ENCODE measurements around the gene GMDS. TPM values are rescaled to one million over a fixed set of nuclear protein-coding genes. Genes with fewer than 3 reads are reported as not detected.

The GMDS gene
- total and polyA plus RNA-seq, 2 donors (not counting 1 experiment from before 2014, with no cell fraction given), result 11.5 to 16.4 TPM

DNA sequence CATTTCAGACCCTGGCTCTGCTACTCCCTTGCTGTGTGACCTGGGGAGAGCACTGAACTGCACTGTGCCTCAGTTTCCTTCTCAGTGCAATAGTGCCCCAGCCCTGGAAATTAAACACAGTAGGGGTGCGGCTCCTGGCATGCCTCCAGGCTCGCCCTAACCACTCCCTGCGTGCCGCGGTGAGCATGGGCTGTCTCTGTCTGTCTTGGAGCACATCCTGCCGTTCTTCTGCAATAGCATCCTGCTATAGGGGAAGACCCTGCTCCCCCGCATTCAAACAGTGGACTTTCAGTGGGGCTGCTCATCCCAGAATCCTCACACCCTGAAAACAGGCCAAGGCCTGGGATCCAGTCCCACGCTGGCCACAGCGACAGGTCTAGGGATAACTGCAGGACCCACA, 506.2 kb downstream of the GMDS start:
- intact Hi-C loops (cut with micrococcal nuclease), result loop anchor here (10.0 kb wide), 1 partner anchor 114 kb away; no protein-coding TSS in a partner anchor
- no peak overlapping the region for H3K27ac ChIP-seq (ENCODE audit: low read length in 2 of 2)
- H3K36me3 ChIP-seq (replicated peaks in 1 of 2; ENCODE audit: control extremely low read depth in 1 of 2, control insufficient read depth in 1 of 2, extremely low read depth in 1 of 2, insufficient read depth in 2 of 2, low read length in 1 of 2), result no peaks in the 10 kb centered on the region
- TF ChIP-seq EZH2 (IDR thresholded peaks at IDR 0.05; ENCODE audit: borderline replicate concordance, insufficient read depth, low read depth, low read length, poor library complexity, severe bottlenecking) (no peak), CTCF (IDR thresholded peaks at IDR 0.05) (no peak)
- H3K4me1 ChIP-seq (ENCODE audit: control insufficient read depth in 2 of 2, insufficient read depth in 2 of 2, low read length in 2 of 2), result peaks cover 22 to 26% of the 10 kb centered on the region in 2 donors
- ATAC-seq (ENCODE audit: low read depth) (peak; percentile 22), DNase-seq (no peak)
- Mint-ChIP-seq H3K4me1 (peaks cover 4% of the 10 kb centered on the region), H3K27me3 (no peaks in the 10 kb centered on the region), H3K4me3 (peak overlapping the region; percentile 20), H3K9me3 (ENCODE audit: insufficient read depth) (no peaks in the 10 kb centered on the region), H3K27ac (no peak overlapping the region)
- no peaks in the 10 kb centered on the region for H3K79me2 ChIP-seq (ENCODE audit: control insufficient read depth, insufficient read depth, low read length)
- WGBS (ENCODE audit: insufficient coverage), result 66% methylated on average over 9 of the region's 9 CpGs
- no peak overlapping the region for H3K4me3 ChIP-seq (ENCODE audit: control extremely low read depth in 1 of 5, extremely low read depth in 1 of 5, insufficient read depth in 1 of 5, low read depth in 2 of 5, low read length in 4 of 5)
- H3K27me3 ChIP-seq (replicated peaks in 1 of 4; ENCODE audit: control extremely low read depth in 1 of 4, control insufficient read depth in 3 of 4, insufficient read depth in 4 of 4, low read length in 3 of 4), result no peaks in the 10 kb centered on the region
- H4K20me1 ChIP-seq (ENCODE audit: control insufficient read depth, insufficient read depth, low read length, poor library complexity, severe bottlenecking), result no peaks in the 10 kb centered on the region
- ChIA-PET CTCF (no interaction called here), POLR2A (no interaction called here)
- H3K9me3 ChIP-seq (ENCODE audit: control extremely low read depth in 1 of 3, control insufficient read depth in 2 of 3, insufficient read depth in 1 of 3, low read length in 2 of 3), result no peaks in the 10 kb centered on the region
- no peak overlapping the region for H3K9ac ChIP-seq (ENCODE audit: low read length)
- H3K4me2 ChIP-seq (replicated peaks; ENCODE audit: low read depth, low read length, poor library complexity, severe bottlenecking), result peak overlapping the region; percentile 59
- H2AFZ ChIP-seq (ENCODE audit: insufficient read depth, low read depth, low read length, poor library complexity, severe bottlenecking), result no peak overlapping the region

- peaks cover 4% of the 10 kb centered on the region for H3K4me1 Mint-ChIP-seq
- POLR2A ChIA-PET, result no interaction called here
Measured at GRCh38 chr6:1738558-1739081, 506.8 kb downstream of the GMDS start.

More at GRCh38 chr6:1738558-1739081, 506.8 kb downstream of the GMDS start:
- Histone ChIP-seq H3K27ac (ENCODE audit: low read length in 2 of 2) (no peak overlapping the region), H3K27me3 (replicated peaks in 1 of 4; ENCODE audit: control extremely low read depth in 1 of 4, control insufficient read depth in 3 of 4, insufficient read depth in 4 of 4, low read length in 3 of 4) (no peaks in the 10 kb centered on the region), H3K4me2 (replicated peaks; ENCODE audit: low read depth, low read length, poor library complexity, severe bottlenecking) (peak overlapping the region; percentile 59), H3K4me1 (ENCODE audit: control insufficient read depth in 2 of 2, insufficient read depth in 2 of 2, low read length in 2 of 2) (peaks cover 22 to 26% of the 10 kb centered on the region in 2 donors), H3K79me2 (ENCODE audit: control insufficient read depth, insufficient read depth, low read length) (no peaks in the 10 kb centered on the region), H3K4me3 (ENCODE audit: control extremely low read depth in 1 of 5, extremely low read depth in 1 of 5, insufficient read depth in 1 of 5, low read depth in 2 of 5, low read length in 4 of 5) (no peak overlapping the region), H3K9ac (ENCODE audit: low read length) (no peak overlapping the region), H4K20me1 (ENCODE audit: control insufficient read depth, insufficient read depth, low read length, poor library complexity, severe bottlenecking) (no peaks in the 10 kb centered on the region), H2AFZ (ENCODE audit: insufficient read depth, low read depth, low read length, poor library complexity, severe bottlenecking) (no peak overlapping the region), H3K9me3 (ENCODE audit: control extremely low read depth in 1 of 3, control insufficient read depth in 2 of 3, insufficient read depth in 1 of 3, low read length in 2 of 3) (no peaks in the 10 kb centered on the region), H3K36me3 (replicated peaks in 1 of 2; ENCODE audit: control extremely low read depth in 1 of 2, control insufficient read depth in 1 of 2, extremely low read depth in 1 of 2, insufficient read depth in 2 of 2, low read length in 1 of 2) (no peaks in the 10 kb centered on the region)
- WGBS (ENCODE audit: insufficient coverage), result 58% methylated on average over 2 of the region's 6 CpGs
- Mint-ChIP-seq H3K27me3 (no peaks in the 10 kb centered on the region), H3K4me3 (peak overlapping the region; percentile 20), H3K27ac (no peak overlapping the region), H3K9me3 (ENCODE audit: insufficient read depth) (no peaks in the 10 kb centered on the region)
- DNase-seq (peak; percentile 21), ATAC-seq (ENCODE audit: low read depth) (no peak)
- CTCF ChIA-PET, result no interaction called here
- intact Hi-C loops (cut with micrococcal nuclease), result loop anchor here (10.0 kb wide), 1 partner anchor 114 kb away; no protein-coding TSS in a partner anchor
- TF ChIP-seq CTCF (IDR thresholded peaks at IDR 0.05) (no peak), EZH2 (IDR thresholded peaks at IDR 0.05; ENCODE audit: borderline replicate concordance, insufficient read depth, low read depth, low read length, poor library complexity, severe bottlenecking) (no peak)
